ENCODE measurements around the gene PRR35. TPM values are rescaled to one million over a fixed set of nuclear protein-coding genes. Genes with fewer than 3 reads are reported as not detected.

PRR35 gene
- total RNA-seq, 1 donor from 2014 or later: not detected

- ATAC-seq (no peak), DNase-seq (ENCODE audit: low spot score) (no peak)
- intact Hi-C loops (cut with DNase I): no loop called here
These were observed 587 bp upstream of the PRR35 start for GRCh38 chr16:559411-560203.

- intact Hi-C loops (cut with DNase I): no loop called here
- ATAC-seq: no peak
- DNase-seq (ENCODE audit: low spot score): no peak
These were observed 663 bp downstream of the PRR35 start for GRCh38 chr16:560701-561412.

- intact Hi-C loops (cut with DNase I): no loop called here
- DNase-seq (ENCODE audit: low spot score) (no peak), ATAC-seq (no peak)
These were observed 1.2 kb downstream of the PRR35 start for GRCh38 chr16:561413-561794.

GRCh38 chr16:561957-562938, 2.1 kb downstream of the PRR35 start:
- intact Hi-C loops (cut with DNase I): no loop called here
- no peak for ATAC-seq
- no peak for DNase-seq (ENCODE audit: low spot score)

- DNase-seq (ENCODE audit: low spot score) (no peak), ATAC-seq (no peak)
- intact Hi-C loops (cut with DNase I): no loop called here
These were observed 3.0 kb downstream of the PRR35 start for GRCh38 chr16:563072-563644.

GRCh38 chr16:564690-565418, 4.7 kb downstream of the PRR35 start:
- no peak for DNase-seq (ENCODE audit: low spot score)
- ATAC-seq: no peak
- intact Hi-C loops (cut with DNase I): no loop called here

- intact Hi-C loops (cut with DNase I): no loop called here
- DNase-seq (ENCODE audit: low spot score) (no peak), ATAC-seq (no peak)
These were observed 5.5 kb downstream of the PRR35 start for GRCh38 chr16:565419-566330.

GRCh38 chr16:566475-567372, 6.5 kb downstream of the PRR35 start, which contains the start of gene NHLRC4:
Gene NHLRC4 (plus strand): TSS chr16:567005. CDS start chr16:568048, 1,043 bp downstream.
- DNase-seq (ENCODE audit: low spot score) (peak; percentile 86), ATAC-seq (peak; percentile 81)
- intact Hi-C loops (cut with DNase I): no loop called here

GRCh38 chr16:567373-568256, 7.4 kb downstream of the PRR35 start:
- ATAC-seq (no peak), DNase-seq (ENCODE audit: low spot score) (no peak)
- intact Hi-C loops (cut with DNase I): no loop called here

GRCh38 chr16:568401-569258, 8.4 kb downstream of the PRR35 start:
- DNase-seq (ENCODE audit: low spot score): no peak
- intact Hi-C loops (cut with DNase I): no loop called here
- no peak for ATAC-seq

- intact Hi-C loops (cut with DNase I): no loop called here
- peak; percentile 62 for ATAC-seq
- peak; percentile 83 for DNase-seq (ENCODE audit: low spot score)
These were observed 9.5 kb downstream of the PRR35 start, which contains the start of gene PIGQ for GRCh38 chr16:569445-570254. Gene PIGQ (plus strand): TSS chr16:569968. CDS start chr16:574075, 4,107 bp downstream.

GRCh38 chr16:572865-573650, 12.9 kb downstream of the PRR35 start:
- DNase-seq (ENCODE audit: low spot score) (no peak), ATAC-seq (no peak)
- intact Hi-C loops (cut with DNase I): no loop called here

Data from sciatic nerve (tissue), 2 donors.